ENCODE data around the gene TIA1.
"Not testable (repeated sequence)": the region's sequence is repeated elsewhere in the genome, so short reads cannot be mapped to it uniquely, and the experiment has no call there.

DNA sequence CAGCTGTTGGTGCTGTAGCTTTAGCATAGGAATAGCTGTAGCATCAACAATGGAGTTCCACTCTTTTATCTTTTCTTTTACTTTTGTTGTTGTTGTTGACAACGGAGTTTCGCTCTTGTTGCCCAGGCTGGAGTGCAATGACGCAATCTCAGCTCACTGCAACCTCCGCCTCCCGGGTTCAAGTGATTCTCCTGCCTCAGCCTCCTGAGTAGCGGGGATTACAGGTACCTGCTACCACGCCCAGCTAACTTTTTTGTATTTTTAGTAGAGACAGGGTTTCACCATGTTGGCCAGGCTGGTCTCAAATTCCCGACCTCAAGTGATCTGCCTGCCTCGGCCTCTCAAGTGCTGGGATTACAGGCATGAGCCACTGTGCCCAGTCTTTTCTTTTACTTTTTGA lies 61.3 kb downstream of the TIA1 start:
- TF ChIP-seq, protein P1, sequence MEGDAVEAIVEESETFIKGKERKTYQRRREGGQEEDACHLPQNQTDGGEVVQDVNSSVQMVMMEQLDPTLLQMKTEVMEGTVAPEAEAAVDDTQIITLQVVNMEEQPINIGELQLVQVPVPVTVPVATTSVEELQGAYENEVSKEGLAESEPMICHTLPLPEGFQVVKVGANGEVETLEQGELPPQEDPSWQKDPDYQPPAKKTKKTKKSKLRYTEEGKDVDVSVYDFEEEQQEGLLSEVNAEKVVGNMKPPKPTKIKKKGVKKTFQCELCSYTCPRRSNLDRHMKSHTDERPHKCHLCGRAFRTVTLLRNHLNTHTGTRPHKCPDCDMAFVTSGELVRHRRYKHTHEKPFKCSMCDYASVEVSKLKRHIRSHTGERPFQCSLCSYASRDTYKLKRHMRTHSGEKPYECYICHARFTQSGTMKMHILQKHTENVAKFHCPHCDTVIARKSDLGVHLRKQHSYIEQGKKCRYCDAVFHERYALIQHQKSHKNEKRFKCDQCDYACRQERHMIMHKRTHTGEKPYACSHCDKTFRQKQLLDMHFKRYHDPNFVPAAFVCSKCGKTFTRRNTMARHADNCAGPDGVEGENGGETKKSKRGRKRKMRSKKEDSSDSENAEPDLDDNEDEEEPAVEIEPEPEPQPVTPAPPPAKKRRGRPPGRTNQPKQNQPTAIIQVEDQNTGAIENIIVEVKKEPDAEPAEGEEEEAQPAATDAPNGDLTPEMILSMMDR (conservative IDR thresholded peaks at IDR 0.05; ENCODE audit: low read length): not testable (repeated sequence)
- TF ChIP-seq EZH2phosphoT487 (IDR thresholded peaks at IDR 0.05; ENCODE audit: borderline replicate concordance, low read depth, low read length): not testable (repeated sequence)
